ENCODE data around the gene ATP6V1D. TPM values are rescaled to one million over a fixed set of nuclear protein-coding genes. Genes with fewer than 3 reads are reported as not detected.
"Not testable (repeated sequence)": the region's sequence is repeated elsewhere in the genome, so short reads cannot be mapped to it uniquely, and the experiment has no call there.

Gene ATP6V1D
- 29.1 and 30.8 TPM in 2 replicates for total RNA-seq

DNA sequence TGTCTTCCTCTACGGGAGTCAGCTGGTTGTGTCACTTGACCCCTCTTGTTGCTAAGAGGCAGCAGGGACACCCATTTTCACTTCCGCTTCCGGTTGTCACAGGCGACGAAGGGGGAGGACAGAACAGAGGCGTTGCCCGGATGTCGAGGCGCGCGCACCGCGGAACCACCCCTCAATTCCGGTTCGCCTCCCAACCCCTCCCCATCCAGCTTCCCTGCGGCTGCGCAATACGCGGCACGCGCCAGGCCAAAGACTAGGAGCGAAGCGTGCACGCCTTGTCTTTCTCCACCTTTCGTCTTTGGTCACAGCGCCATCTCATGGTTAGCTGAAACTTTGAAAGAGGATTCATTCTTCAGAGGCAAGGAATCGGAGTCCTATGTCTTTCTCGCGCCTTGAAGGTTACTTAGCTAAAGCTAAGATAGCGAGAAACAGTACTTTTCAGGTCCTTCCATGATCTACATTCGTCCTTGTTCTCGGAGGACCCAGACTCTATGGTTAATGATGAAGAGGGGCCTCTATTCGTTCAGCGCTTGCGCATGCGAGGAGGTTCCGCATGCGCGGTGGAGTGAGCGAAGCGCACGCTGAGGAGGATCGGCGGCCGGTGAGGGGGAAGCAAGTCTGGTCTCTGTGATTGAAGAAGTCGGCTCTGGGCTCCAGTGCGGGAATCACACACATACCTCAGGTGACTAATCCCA is at the start of gene ATP6V1D, which contains the start of gene EIF2S1:
TSS of gene ATP6V1D (minus strand) at position 30 of the 695 bp plus-strand sequence. CDS start 106 bp downstream, outside the sequence.
TSS of gene EIF2S1 (plus strand) at position 554 of the 695 bp plus-strand sequence. CDS start 4,440 bp downstream, outside the sequence.
- Mint-ChIP-seq H3K27ac (peak within 1 kb of the TSS; percentile 97), H3K4me1 (ENCODE audit: low read depth) (peaks cover 81% of the 10 kb centered on the region), H3K27me3 (ENCODE audit: insufficient read depth) (no peaks in the 10 kb centered on the region), H3K4me3 (peak within 1 kb of the TSS; percentile 92), H3K36me3 (ENCODE audit: low read depth) (peaks cover 29% of the 10 kb centered on the region), H3K9me3 (no peaks in the 10 kb centered on the region)
- intact Hi-C loops (cut with micrococcal nuclease): loop anchor here (1.0 to 10.0 kb wide), 10 partner anchors 13 to 852 kb away; partner anchors contain the start of genes ARG2, GPHN, PALS1 and PIGH
- DNase-seq (ENCODE audit: low spot score): peak; percentile 100

DNA sequence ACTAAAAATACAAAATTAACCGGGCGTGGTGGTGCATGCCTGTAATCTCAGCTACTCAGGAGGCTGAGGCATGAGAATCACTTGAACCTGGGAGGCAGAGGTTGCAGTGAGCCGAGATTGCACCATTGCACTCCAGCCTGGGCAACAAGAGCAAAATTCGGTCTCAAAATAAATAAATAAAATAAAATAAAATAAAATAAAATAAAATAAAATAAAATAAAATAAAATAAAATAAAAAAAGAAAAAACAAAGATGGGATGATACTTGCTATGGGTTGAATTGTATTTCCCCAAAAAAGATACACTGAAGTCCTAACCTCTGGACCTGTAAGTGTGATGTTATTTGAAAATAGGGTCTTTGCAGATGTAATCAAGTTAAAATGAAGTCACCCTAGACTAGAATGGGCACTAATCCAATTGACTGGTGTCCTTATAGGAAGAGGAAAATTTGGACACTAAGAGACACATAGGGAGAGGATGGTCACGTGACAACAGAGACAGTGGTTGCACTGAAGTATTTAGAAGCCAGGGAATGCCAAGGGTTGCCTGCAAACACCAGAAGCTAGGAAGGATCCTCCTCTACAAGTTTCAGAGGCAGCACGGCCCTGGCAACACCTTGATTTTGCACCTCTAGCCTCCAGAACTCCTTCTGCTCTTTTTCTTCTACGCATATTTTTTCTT is 48.7 kb upstream of the ATP6V1D start:
- H3K4me3 Mint-ChIP-seq; H3K4me1 Mint-ChIP-seq (ENCODE audit: low read depth); DNase-seq (ENCODE audit: low spot score); H3K36me3 Mint-ChIP-seq (ENCODE audit: low read depth); H3K27ac Mint-ChIP-seq; intact Hi-C loops (cut with micrococcal nuclease); H3K9me3 Mint-ChIP-seq: not testable (repeated sequence)
- H3K27me3 Mint-ChIP-seq (ENCODE audit: insufficient read depth): peaks cover 23% of the 10 kb centered on the region

DNA sequence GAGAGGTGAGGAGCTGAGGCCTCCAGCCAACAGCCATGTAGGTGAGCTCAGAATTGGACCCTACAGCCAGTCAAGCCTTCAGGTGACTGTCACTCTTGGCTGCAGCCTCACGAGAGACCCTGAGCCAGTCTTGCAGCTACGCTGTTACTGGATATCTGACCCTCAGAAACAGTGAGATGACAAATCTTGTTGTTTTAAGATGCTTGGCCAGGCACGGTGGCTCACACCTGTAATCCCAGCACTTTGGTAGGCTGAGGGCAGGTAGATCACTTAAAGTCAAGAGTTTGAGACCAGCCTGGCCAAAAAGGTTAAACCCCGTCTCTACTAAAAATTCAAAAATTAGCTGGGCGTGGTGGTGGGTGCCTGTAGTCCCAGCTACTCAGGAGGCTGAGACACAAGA is 46.2 kb upstream of the ATP6V1D start:
- intact Hi-C loops (cut with micrococcal nuclease): no loop called here

DNA sequence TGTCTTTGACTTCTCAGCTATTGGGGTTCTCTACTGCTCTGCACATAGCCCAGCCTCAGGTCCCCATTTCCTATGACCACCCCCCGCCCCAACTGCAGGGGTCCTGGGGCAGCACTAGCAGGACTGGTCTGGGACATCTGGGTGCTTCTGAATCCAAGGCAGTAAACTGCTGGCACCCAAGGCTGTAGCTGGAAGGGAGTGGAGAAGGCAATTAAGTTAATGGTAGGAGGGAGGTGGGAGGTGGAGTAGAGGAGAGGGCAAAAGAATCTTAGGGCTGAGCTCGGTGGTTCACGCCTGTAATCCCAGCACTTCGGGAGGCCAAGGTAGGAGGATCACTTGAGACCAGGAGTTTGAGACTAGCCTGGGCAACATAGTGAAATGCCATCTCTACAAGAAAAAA is 40.8 kb upstream of the ATP6V1D start:
- Mint-ChIP-seq H3K9me3 (no peaks in the 10 kb centered on the region), H3K36me3 (ENCODE audit: low read depth) (no peaks in the 10 kb centered on the region), H3K4me1 (ENCODE audit: low read depth) (no peaks in the 10 kb centered on the region), H3K4me3 (no peak overlapping the region), H3K27ac (no peak overlapping the region), H3K27me3 (ENCODE audit: insufficient read depth) (peaks cover 14% of the 10 kb centered on the region)
- intact Hi-C loops (cut with micrococcal nuclease): no loop called here
- DNase-seq (ENCODE audit: low spot score): no peak

More for the DNA sequence above, 46.2 kb upstream of the ATP6V1D start:
- Mint-ChIP-seq H3K4me1 (ENCODE audit: low read depth) (no peaks in the 10 kb centered on the region), H3K27me3 (ENCODE audit: insufficient read depth) (peaks cover 11% of the 10 kb centered on the region), H3K9me3 (no peaks in the 10 kb centered on the region), H3K27ac (no peak overlapping the region), H3K4me3 (no peak overlapping the region), H3K36me3 (ENCODE audit: low read depth) (no peaks in the 10 kb centered on the region)
- DNase-seq (ENCODE audit: low spot score): no peak

DNA sequence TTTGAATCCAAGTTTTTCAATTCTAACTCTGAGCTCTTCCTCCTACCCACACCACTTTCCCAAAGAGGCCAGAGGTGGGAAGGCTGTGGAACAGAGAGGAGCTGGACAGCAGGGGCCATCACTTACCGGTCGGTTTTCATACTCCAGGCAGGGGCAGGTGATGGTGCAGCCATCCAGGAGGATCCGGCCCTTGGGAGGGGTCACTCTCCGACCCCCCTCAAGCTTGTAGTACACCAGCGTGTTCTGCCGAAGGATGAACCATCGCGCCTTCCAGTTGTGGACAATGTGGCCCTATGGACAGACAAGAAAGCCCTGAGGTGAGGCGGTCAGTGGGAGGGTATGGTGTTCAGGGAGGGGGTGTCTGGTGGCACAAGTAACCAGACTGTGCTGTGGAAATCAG is 37.9 kb upstream of the ATP6V1D start:
- H3K27ac Mint-ChIP-seq: no peak overlapping the region
- no peak overlapping the region for H3K4me3 Mint-ChIP-seq
- intact Hi-C loops (cut with micrococcal nuclease): no loop called here
- no peaks in the 10 kb centered on the region for H3K9me3 Mint-ChIP-seq
- H3K27me3 Mint-ChIP-seq (ENCODE audit: insufficient read depth): peaks cover 14% of the 10 kb centered on the region
- DNase-seq (ENCODE audit: low spot score): no peak
- no peaks in the 10 kb centered on the region for H3K36me3 Mint-ChIP-seq (ENCODE audit: low read depth)
- H3K4me1 Mint-ChIP-seq (ENCODE audit: low read depth): no peaks in the 10 kb centered on the region

DNA sequence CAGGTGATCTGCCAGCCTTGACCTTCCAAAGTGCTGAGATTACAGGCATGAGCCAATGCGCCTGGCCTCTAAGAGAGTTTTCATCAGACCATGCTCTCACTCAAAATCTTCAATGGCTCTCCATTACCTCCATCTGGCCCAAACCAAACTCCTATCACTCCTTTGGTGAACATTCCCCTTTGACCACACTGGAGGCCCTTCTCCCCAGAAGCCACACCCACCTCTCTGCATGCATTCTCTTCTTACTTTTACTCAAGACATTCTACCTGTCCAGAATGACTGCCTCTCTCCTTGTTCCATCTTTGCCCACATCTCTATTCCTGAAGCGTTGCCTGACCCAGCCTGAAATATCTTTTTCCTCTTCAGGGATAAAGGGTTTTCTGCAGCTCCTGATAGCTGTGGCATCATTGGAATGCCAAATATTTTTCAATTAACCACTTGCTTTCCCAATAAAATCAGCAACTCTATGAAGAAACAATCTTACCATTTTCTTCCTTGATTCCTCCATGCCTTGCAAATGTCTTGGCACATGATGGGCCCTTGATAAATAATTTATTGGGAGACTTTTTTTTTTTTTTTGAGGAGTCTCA is 36.9 kb upstream of the ATP6V1D start:
- H3K36me3 Mint-ChIP-seq (ENCODE audit: low read depth): no peaks in the 10 kb centered on the region
- no peak overlapping the region for H3K27ac Mint-ChIP-seq
- H3K9me3 Mint-ChIP-seq: no peaks in the 10 kb centered on the region
- peaks cover 14% of the 10 kb centered on the region for H3K27me3 Mint-ChIP-seq (ENCODE audit: insufficient read depth)
- no peak overlapping the region for H3K4me3 Mint-ChIP-seq
- intact Hi-C loops (cut with micrococcal nuclease): no loop called here
- DNase-seq (ENCODE audit: low spot score): no peak
- peaks cover under 1% of the 10 kb centered on the region for H3K4me1 Mint-ChIP-seq (ENCODE audit: low read depth)

DNA sequence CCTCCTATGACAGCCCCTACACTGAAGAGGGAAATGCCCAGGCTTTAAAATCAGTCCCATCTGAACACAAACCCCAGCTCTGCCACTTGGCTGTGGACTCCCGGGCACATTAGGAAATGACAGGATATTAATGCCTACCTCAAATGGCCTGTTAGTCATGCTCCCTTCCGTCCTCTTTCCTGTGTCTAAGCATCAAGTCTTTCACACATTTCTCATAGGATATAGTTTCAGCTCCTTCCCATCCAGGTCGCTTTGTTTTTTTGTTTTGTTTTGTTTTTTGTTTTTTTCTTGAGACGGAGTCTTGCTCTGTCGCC is 36.2 kb upstream of the ATP6V1D start:
- no peak for DNase-seq (ENCODE audit: low spot score)
- H3K9me3 Mint-ChIP-seq: no peaks in the 10 kb centered on the region
- no peaks in the 10 kb centered on the region for H3K36me3 Mint-ChIP-seq (ENCODE audit: low read depth)
- H3K27ac Mint-ChIP-seq: no peak overlapping the region
- no peak overlapping the region for H3K4me3 Mint-ChIP-seq
- intact Hi-C loops (cut with micrococcal nuclease): no loop called here
- peaks cover 15% of the 10 kb centered on the region for H3K27me3 Mint-ChIP-seq (ENCODE audit: insufficient read depth)
- peaks cover 7% of the 10 kb centered on the region for H3K4me1 Mint-ChIP-seq (ENCODE audit: low read depth)

DNA sequence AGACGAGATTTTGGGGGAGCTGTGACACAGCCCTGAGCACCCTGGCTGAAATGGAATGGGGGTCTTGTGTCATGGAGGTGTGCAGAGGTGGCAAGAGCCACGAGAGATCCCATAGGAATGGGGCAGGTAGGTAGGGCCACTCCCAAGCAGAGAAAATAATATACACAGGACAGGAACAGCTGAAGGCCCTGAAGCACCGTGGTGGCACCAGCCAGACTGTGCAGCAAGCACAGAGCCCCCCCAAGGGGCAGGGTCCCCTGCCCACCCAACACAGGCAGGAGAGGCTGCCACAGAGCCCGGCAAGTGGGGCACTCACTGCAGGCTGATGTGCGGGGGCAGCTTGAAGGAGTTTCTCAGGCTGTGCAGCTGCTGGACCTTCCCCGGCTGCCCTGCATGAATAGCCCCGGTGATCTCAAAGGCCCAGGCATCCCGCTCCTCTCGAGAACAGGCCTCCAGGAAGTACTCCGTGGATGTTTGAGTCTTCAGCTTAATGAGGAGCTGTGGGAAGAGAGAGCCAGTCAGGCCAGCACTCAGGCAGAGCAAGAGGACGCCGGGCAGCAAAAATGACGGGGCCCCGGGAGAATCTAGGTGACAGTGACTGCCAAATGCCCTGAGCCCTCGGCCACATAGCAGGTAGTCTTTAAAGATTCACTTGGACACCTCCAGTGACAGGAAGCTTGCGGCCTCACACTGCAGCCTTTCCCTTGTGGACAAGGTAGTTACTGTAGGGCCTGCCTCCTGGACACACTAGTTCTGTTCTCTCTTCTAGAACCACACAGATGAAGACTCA is 35.7 kb upstream of the ATP6V1D start:
- no peaks in the 10 kb centered on the region for H3K9me3 Mint-ChIP-seq
- intact Hi-C loops (cut with micrococcal nuclease): no loop called here

DNA sequence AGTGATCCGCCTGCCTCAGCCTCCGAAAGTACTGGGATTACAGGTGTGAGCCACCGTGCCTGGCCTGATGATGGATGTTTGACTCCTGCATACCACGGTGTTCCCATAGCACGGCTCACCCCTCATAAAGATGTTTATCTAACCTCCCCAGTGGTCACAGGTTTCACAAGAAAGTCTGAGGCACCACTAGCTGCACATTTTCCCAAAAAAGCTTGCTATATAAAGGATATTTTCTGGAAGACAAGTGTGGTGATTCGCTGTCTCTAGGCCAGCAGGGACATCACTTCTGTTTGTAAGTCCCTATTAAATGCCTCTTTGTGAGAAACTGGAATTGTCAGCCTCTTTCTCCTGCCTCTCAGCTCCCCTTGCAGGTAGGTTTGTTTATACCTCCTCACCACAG is 34.1 kb upstream of the ATP6V1D start:
- Mint-ChIP-seq H3K4me1 (ENCODE audit: low read depth) (peaks cover 11% of the 10 kb centered on the region), H3K27ac (no peak overlapping the region), H3K4me3 (no peak overlapping the region), H3K27me3 (ENCODE audit: insufficient read depth) (peaks cover 5% of the 10 kb centered on the region), H3K9me3 (no peaks in the 10 kb centered on the region), H3K36me3 (ENCODE audit: low read depth) (no peaks in the 10 kb centered on the region)
- DNase-seq (ENCODE audit: low spot score): no peak
- intact Hi-C loops (cut with micrococcal nuclease): no loop called here

More for the DNA sequence above, 35.7 kb upstream of the ATP6V1D start:
- Mint-ChIP-seq H3K4me3 (no peak overlapping the region), H3K36me3 (ENCODE audit: low read depth) (no peaks in the 10 kb centered on the region), H3K27me3 (ENCODE audit: insufficient read depth) (peaks cover 11% of the 10 kb centered on the region), H3K27ac (no peak overlapping the region), H3K4me1 (ENCODE audit: low read depth) (peaks cover 11% of the 10 kb centered on the region)
- DNase-seq (ENCODE audit: low spot score): no peak

DNA sequence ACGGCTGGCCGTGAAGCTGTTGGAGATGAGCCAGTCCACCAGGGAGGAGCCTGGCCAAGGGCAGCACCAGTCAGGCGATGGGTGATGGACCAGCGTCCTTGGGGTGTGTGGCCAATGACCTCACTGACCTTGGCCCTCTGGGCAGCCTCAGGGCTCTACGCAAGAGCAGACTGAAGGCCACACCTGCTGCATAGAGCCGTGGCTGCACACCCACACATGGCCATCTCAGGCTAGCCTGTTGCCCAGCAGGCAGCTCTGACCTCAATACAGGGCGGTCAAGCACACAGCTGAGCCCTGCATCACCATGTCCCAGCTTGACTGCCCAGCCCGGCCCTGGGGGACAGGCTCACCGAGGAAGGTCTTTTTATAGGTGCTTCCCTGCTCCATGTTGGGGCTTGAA is 33.2 kb upstream of the ATP6V1D start:
- peaks cover 2% of the 10 kb centered on the region for H3K27me3 Mint-ChIP-seq (ENCODE audit: insufficient read depth)
- H3K36me3 Mint-ChIP-seq (ENCODE audit: low read depth): no peaks in the 10 kb centered on the region
- intact Hi-C loops (cut with micrococcal nuclease): no loop called here
- H3K4me3 Mint-ChIP-seq: no peak overlapping the region
- H3K9me3 Mint-ChIP-seq: no peaks in the 10 kb centered on the region
- H3K27ac Mint-ChIP-seq: no peak overlapping the region
- no peak for DNase-seq (ENCODE audit: low spot score)
- H3K4me1 Mint-ChIP-seq (ENCODE audit: low read depth): peaks cover 11% of the 10 kb centered on the region

DNA sequence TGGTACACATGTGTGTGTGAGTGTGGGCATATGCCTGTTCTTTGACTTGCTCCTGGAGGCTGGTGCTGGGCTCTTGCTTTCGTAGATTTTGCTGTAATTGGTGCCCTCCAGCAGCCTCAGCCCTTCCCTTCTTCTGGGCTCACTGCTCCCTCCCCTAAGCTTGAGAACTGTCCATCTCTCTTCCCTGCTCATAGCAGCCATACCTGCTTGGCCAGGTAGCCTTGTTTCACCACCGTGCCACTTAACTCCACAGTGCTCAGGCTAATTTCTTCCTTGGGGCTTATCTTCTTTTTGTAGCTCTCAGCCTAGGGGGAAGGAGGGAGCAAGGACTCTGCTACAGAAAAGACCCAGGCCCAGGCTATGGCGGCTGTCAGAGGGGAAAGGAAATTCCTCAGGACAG is 32.5 kb upstream of the ATP6V1D start:
- Mint-ChIP-seq H3K27me3 (ENCODE audit: insufficient read depth) (peaks cover 2% of the 10 kb centered on the region), H3K4me3 (no peak overlapping the region), H3K36me3 (ENCODE audit: low read depth) (peaks cover 2% of the 10 kb centered on the region), H3K27ac (no peak overlapping the region), H3K4me1 (ENCODE audit: low read depth) (peaks cover 11% of the 10 kb centered on the region), H3K9me3 (no peaks in the 10 kb centered on the region)
- DNase-seq (ENCODE audit: low spot score): no peak
- intact Hi-C loops (cut with micrococcal nuclease): no loop called here

DNA sequence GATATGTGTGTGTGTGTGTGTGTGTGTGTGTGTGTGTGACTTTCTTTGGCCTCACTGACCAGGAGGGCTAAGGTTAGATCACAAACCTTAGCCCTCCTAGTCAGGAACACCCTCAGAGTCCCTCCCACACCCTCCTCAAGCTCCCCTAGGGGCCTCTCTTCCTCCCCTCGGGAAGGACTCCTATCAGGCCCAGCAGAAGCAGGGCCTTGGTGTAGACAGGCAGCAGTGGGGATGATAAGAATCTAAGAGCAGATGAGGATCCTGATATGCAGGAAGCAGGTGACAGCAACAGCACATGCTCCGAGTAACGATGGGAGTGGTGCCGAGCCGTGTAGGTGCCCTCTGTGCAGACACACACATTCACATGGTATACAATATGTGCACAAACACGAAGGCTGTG is 31.7 kb upstream of the ATP6V1D start:
- intact Hi-C loops (cut with micrococcal nuclease): no loop called here
- Mint-ChIP-seq H3K4me3 (no peak overlapping the region), H3K36me3 (ENCODE audit: low read depth) (peaks cover 8% of the 10 kb centered on the region), H3K27ac (no peak overlapping the region), H3K9me3 (no peaks in the 10 kb centered on the region), H3K27me3 (ENCODE audit: insufficient read depth) (peaks cover 2% of the 10 kb centered on the region), H3K4me1 (ENCODE audit: low read depth) (peaks cover 11% of the 10 kb centered on the region)
- DNase-seq (ENCODE audit: low spot score): no peak

All from activated T-helper 1 cell treated with anti-CD3 and anti-CD28 coated beads, Interleukin-12 subunit alpha, Interleukin-12 subunit beta, Interleukin-2, Interleukin-4 antibody, amounts not matched to agents 30 ng/mL and 10 ng/mL and 1 ng/mL, durations not matched to agents 14 hours and 24 hours and 36 hours (primary cell).